Measurements from ENCODE around the gene ITPA. TPM values are rescaled to one million over a fixed set of nuclear protein-coding genes. Genes with fewer than 3 reads are reported as not detected.
A peak's percentile ranks its signal among the peaks of the same experiment; 100 is the strongest.

ITPA gene
- total and polyA plus RNA-seq, 2 experiments from 2014 or later, result 33.8 to 74.1 TPM

DNA sequence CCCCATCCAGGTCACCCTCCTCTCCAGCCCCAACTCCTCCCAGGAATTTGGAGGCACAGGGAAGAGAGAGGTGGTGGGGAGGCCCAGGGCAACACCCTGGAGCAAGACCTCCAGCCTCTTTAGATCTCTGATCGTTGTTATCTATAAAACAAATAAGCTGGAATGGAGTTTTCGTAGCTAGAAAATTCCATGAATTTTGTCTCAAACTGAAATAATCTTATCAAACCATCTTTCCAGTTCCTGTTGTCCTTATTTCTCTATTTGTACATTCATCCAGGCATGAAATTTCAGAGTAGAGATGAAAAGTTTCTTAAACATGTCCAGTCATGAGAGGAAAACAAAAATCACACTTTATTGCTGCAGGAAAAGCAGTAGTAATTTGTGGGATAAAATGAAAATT lies 35.9 kb downstream of the ITPA start:
- no peak overlapping the region for H3K4me3 ChIP-seq
- DNase-seq (ENCODE audit: low read depth in 1 of 2, low spot score in 1 of 2), result no peak
- H3K36me3 ChIP-seq, result no peaks in the 10 kb centered on the region
- H3K4me1 ChIP-seq (ENCODE audit: low read depth), result no peaks in the 10 kb centered on the region
- no peaks in the 10 kb centered on the region for H3K9me3 ChIP-seq (ENCODE audit: low read depth)
- H3K27me3 ChIP-seq, result peaks cover 72% of the 10 kb centered on the region
- no peak overlapping the region for H3K27ac ChIP-seq
- TF ChIP-seq, protein P1, sequence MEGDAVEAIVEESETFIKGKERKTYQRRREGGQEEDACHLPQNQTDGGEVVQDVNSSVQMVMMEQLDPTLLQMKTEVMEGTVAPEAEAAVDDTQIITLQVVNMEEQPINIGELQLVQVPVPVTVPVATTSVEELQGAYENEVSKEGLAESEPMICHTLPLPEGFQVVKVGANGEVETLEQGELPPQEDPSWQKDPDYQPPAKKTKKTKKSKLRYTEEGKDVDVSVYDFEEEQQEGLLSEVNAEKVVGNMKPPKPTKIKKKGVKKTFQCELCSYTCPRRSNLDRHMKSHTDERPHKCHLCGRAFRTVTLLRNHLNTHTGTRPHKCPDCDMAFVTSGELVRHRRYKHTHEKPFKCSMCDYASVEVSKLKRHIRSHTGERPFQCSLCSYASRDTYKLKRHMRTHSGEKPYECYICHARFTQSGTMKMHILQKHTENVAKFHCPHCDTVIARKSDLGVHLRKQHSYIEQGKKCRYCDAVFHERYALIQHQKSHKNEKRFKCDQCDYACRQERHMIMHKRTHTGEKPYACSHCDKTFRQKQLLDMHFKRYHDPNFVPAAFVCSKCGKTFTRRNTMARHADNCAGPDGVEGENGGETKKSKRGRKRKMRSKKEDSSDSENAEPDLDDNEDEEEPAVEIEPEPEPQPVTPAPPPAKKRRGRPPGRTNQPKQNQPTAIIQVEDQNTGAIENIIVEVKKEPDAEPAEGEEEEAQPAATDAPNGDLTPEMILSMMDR (IDR thresholded peaks at IDR 0.05; ENCODE audit: low read depth, low read length), result no peak

DNA sequence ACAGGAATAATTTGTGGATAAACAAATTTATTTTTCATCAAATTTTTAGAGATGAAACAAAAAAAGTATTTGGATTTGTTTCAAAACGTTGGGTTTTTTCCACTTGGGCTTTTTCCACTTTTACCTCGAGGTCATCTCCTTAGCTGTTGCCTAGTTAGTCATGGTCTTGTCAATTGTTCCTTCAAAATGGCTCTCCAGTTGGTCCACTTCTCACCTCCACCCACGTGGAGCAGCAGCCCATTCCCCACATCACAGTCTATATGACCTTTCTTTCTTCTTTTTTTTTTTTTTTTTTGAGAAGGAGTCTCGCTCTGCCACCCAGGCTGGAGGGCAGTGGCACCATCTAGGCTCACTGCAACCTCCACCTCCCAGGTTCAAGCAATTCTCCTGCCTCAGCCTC lies 36.4 kb downstream of the ITPA start:
- Histone ChIP-seq H3K4me3 (no peak overlapping the region), H3K36me3 (no peaks in the 10 kb centered on the region), H3K27me3 (peaks cover 67% of the 10 kb centered on the region), H3K4me1 (ENCODE audit: low read depth) (no peaks in the 10 kb centered on the region), H3K9me3 (ENCODE audit: low read depth) (no peaks in the 10 kb centered on the region), H3K27ac (no peak overlapping the region)
- TF ChIP-seq, protein P1 (IDR thresholded peaks at IDR 0.05; ENCODE audit: low read depth, low read length), result no peak
- DNase-seq (ENCODE audit: low read depth in 1 of 2, low spot score in 1 of 2), result no peak

DNA sequence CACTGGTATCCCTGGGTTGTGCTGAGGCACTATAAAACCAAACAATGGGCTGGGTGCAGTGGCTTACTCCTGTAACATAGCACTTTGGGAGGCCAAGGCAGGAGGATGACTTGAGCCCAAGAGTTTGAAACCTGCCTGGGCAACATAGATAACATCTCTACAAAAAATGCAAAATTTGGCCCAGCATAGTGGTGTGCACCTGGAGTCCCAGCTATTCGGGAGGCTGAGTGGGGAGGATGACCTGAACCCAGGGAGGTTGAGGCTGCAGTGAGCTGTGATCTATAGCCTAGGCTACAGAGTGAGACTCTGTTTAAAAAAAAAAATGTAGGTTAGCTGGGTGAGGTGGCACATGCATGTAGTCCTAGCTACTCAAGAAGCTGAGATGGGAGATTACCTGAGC lies 37.4 kb downstream of the ITPA start:
- no peak for DNase-seq (ENCODE audit: low read depth in 1 of 2, low spot score in 1 of 2)
- H3K4me3 ChIP-seq, result no peak overlapping the region
- no peaks in the 10 kb centered on the region for H3K9me3 ChIP-seq (ENCODE audit: low read depth)
- H3K27me3 ChIP-seq, result peaks cover 57% of the 10 kb centered on the region
- H3K27ac ChIP-seq, result no peak overlapping the region
- TF ChIP-seq, protein P1 (IDR thresholded peaks at IDR 0.05; ENCODE audit: low read depth, low read length), result no peak
- no peaks in the 10 kb centered on the region for H3K4me1 ChIP-seq (ENCODE audit: low read depth)
- H3K36me3 ChIP-seq, result no peaks in the 10 kb centered on the region

DNA sequence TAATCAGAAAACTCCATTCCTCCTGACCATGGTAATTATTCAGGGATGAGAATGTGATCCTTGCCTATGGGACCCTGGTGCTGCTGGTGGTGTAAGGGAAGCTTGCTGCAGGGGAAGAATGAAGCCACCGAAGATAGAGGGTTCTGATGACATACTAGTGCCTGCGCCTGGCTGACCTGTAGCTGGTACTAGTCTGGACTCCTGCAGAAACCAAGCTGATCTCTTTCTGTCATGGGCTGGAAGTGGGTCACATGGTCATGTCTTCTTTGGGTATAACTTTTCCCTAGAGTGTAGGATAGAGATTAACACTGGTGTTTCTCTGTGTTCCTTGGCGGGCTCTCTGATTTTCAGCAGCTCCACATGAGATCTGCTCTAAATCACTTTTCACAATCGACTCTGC lies 38.3 kb downstream of the ITPA start:
- H3K9me3 ChIP-seq (ENCODE audit: low read depth), result no peaks in the 10 kb centered on the region
- no peaks in the 10 kb centered on the region for H3K4me1 ChIP-seq (ENCODE audit: low read depth)
- no peak overlapping the region for H3K4me3 ChIP-seq
- DNase-seq (ENCODE audit: low read depth in 1 of 2, low spot score in 1 of 2), result peak in 1 of 2 donors; percentile 18
- no peak overlapping the region for H3K27ac ChIP-seq
- H3K36me3 ChIP-seq, result peaks cover 7% of the 10 kb centered on the region
- peaks cover 48% of the 10 kb centered on the region for H3K27me3 ChIP-seq
- TF ChIP-seq, protein P1 (IDR thresholded peaks at IDR 0.05; ENCODE audit: low read depth, low read length), result no peak

DNA sequence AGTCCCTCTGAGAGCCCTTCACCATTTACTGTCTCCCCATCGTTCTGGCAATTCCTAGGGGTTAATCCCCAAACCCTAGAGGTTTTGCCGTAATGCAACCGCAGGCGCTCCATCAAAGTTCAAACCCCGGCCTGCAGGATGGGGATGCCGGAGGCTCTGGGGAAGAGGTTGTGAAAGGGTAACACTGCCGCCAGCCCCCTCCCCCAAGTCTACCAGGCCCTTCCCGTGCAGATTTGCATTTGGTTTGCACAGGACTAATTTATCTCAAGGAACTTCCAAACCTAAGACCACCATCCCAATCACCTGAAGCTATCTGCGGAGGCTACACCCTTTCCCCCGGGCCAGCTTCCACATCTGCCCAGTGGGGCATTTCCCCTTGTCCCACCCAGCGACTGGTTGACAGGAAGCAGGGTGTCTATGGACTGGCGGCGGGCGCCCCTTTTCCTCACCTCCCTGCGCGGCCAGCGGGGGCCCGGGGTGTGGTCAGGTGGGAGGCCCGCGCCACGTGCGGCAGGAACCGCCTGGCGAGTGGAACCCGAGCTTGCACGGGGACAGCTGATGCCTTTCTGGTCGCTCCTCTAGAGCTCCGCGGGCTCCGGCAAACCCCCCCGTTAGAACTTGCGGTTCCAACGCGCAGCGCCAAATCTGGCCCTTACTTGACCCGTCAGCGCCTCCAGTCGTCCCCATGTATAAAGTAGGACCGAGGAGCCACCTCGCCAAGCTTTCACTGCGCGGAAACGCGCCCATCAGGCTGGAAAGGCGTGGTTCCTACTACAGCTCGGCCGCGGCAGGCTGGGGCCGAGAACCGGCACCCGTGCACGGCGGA lies 39.1 kb downstream of the ITPA start:
- H3K36me3 ChIP-seq, result peaks cover 8% of the 10 kb centered on the region
- H3K27me3 ChIP-seq, result peaks cover 47% of the 10 kb centered on the region
- peak; percentile 46 to 49 for DNase-seq (ENCODE audit: low read depth in 1 of 2, low spot score in 1 of 2)
- no peaks in the 10 kb centered on the region for H3K4me1 ChIP-seq (ENCODE audit: low read depth)
- TF ChIP-seq, protein P1 (IDR thresholded peaks at IDR 0.05; ENCODE audit: low read depth, low read length), result no peak
- H3K9me3 ChIP-seq (ENCODE audit: low read depth), result no peaks in the 10 kb centered on the region
- H3K4me3 ChIP-seq, result no peak overlapping the region
- H3K27ac ChIP-seq, result no peak overlapping the region
